Keratinocyte (primary cell): ENCODE results near the gene RTN4IP1.

Experiments
- CTCF ChIP-seq, 3 experiments: IDR thresholded peaks in 1 of 3; conservative IDR thresholded peaks in 1 of 3; optimal IDR thresholded peaks in 1 of 3; 2 replicates in 2 of 3; 3 replicates in 1 of 3; pipeline versions ENCODE3 to v1.5.1; 2011; ENCODE audit warnings: low read length in 3 of 3, mild to moderate bottlenecking in 3 of 3, moderate library complexity in 2 of 3, control low read depth in 1 of 3, inconsistent platforms in 1 of 3; ENCODE audit not compliant: insufficient read depth in 2 of 3; ENCODE audit errors: extremely low read depth in 1 of 3
- EZH2 ChIP-seq: IDR thresholded peaks from one replicate; pipeline ENCODE4 v1.6.1; 2012; ENCODE audit warnings: inconsistent platforms, mild to moderate bottlenecking, low read length, moderate library complexity

- no peak for TF ChIP-seq CTCF (optimal IDR thresholded peaks at IDR 0.05 in 1 of 3, IDR thresholded peaks at IDR 0.05 in 1 of 3, conservative IDR thresholded peaks at IDR 0.05 in 1 of 3; ENCODE audit: extremely low read depth in 1 of 3, insufficient read depth in 2 of 3, low read length in 3 of 3)
- no peak for TF ChIP-seq EZH2
Measured at GRCh38 chr6:106617302-106617701, 12.0 kb downstream of the RTN4IP1 start.
